Activated CD4-positive, alpha-beta T cell treated with anti-CD3 and anti-CD28 coated beads, Interleukin-10, Interleukin-2, amounts not matched to agents 100 ng/mL and 50 ng/mL, durations not matched to agents 16 hours and 8 hours (primary cell): ENCODE measurements around the gene LAGE3.

ENCODE experiments used
- DNase-seq: peaks from one replicate; pipeline ENCODE4 v3.0.0-alpha.2; 2020

The LAGE3 gene

GRCh38 chrX:154478728-154479622 lies at the start of gene LAGE3:
Gene LAGE3, minus strand, starts transcription at chrX:154479281. Its CDS starts 366 bp downstream, at chrX:154478915.
- peak; percentile 95 for DNase-seq

GRCh38 chrX:154526901-154527675 lies 48.0 kb upstream of the LAGE3 start:
- peak; percentile 70 for DNase-seq

- no peak for DNase-seq
Observed at GRCh38 chrX:154525606-154526490, 46.8 kb upstream of the LAGE3 start.

GRCh38 chrX:154519389-154519788 lies 40.3 kb upstream of the LAGE3 start:
- DNase-seq, result no peak

GRCh38 chrX:154517101-154517781 lies 38.2 kb upstream of the LAGE3 start:
- no peak for DNase-seq

- no peak for DNase-seq
Observed at GRCh38 chrX:154516656-154517100, 37.6 kb upstream of the LAGE3 start.

GRCh38 chrX:154515966-154516655 lies 37.0 kb upstream of the LAGE3 start, which contains the start of gene FAM3A:
Gene FAM3A, minus strand, starts transcription at chrX:154516232. Its CDS starts 460 bp downstream, at chrX:154515772.
- peak; percentile 96 for DNase-seq

GRCh38 chrX:154515090-154515965 lies 36.2 kb upstream of the LAGE3 start:
- DNase-seq, result peak; percentile 32

- DNase-seq, result no peak
Observed at GRCh38 chrX:154513716-154514115, 34.6 kb upstream of the LAGE3 start.

- no peak for DNase-seq
Observed at GRCh38 chrX:154512879-154513553, 33.9 kb upstream of the LAGE3 start.

- no peak for DNase-seq
Observed at GRCh38 chrX:154511761-154512160, 32.7 kb upstream of the LAGE3 start.

GRCh38 chrX:154509455-154509854 lies 30.4 kb upstream of the LAGE3 start:
- no peak for DNase-seq

- DNase-seq, result no peak
Observed at GRCh38 chrX:154508384-154508745, 29.3 kb upstream of the LAGE3 start.

- DNase-seq, result no peak
Observed at GRCh38 chrX:154507673-154508383, 28.7 kb upstream of the LAGE3 start.

- DNase-seq, result no peak
Observed at GRCh38 chrX:154506483-154507332, 27.6 kb upstream of the LAGE3 start.

GRCh38 chrX:154505734-154506133 lies 26.7 kb upstream of the LAGE3 start:
- DNase-seq, result no peak

- no peak for DNase-seq
Observed at GRCh38 chrX:154502989-154503388, 23.9 kb upstream of the LAGE3 start.

- DNase-seq, result no peak
Observed at GRCh38 chrX:154502098-154502497, 23.0 kb upstream of the LAGE3 start.
